GM12872 (cell line): Measurements from ENCODE around the gene RPL3.

Experiments
- TF ChIP-seq, protein P1 (sequence below): IDR thresholded peaks from 3 replicates; pipeline ENCODE4 v1.5.1; 2011; ENCODE audit warnings: low read depth, mild to moderate bottlenecking, low read length, moderate library complexity; ENCODE audit not compliant: insufficient read depth

Gene RPL3

DNA sequence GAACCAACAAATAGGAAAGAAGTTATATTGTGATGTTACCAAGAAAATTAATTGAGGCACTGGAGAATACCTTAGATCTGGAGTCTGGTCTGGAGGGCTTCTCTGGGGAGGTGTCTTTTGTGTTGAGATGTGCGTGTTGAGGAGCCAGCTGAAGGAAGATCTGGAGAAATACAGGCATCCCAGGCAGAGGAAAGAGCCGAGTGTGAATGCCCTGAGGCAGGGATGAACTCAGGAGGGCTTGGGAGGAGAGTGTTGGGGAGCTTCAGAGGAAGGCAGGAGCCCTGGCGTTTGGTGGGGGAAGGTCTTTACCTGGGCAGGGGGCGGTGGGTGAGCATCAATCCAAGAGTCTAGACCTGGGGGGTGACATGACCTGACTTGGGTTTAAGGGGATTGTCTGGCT is 43.5 kb upstream of the RPL3 start:
- TF ChIP-seq, protein P1, sequence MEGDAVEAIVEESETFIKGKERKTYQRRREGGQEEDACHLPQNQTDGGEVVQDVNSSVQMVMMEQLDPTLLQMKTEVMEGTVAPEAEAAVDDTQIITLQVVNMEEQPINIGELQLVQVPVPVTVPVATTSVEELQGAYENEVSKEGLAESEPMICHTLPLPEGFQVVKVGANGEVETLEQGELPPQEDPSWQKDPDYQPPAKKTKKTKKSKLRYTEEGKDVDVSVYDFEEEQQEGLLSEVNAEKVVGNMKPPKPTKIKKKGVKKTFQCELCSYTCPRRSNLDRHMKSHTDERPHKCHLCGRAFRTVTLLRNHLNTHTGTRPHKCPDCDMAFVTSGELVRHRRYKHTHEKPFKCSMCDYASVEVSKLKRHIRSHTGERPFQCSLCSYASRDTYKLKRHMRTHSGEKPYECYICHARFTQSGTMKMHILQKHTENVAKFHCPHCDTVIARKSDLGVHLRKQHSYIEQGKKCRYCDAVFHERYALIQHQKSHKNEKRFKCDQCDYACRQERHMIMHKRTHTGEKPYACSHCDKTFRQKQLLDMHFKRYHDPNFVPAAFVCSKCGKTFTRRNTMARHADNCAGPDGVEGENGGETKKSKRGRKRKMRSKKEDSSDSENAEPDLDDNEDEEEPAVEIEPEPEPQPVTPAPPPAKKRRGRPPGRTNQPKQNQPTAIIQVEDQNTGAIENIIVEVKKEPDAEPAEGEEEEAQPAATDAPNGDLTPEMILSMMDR = no peak

DNA sequence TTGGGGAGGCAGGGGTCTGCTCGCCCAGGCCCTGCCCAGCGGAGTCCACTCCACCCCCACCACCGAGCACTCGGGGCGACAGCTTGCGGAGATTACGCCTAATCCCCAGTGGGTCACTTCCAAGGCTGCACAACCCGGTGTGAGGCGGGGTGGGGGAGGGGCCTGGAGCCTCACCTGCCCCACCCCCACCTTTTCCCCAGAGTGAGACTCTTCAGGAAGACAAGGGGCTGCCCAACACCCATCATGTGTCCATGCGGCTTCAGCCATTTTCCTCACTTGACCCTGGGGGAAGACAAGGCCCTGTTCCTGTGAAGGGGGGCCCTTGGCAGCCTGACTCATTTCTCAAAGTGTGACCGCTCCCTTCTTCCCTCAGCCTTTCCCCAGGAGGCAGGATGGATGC is 42.8 kb upstream of the RPL3 start:
- TF ChIP-seq, protein P1 = no peak

DNA sequence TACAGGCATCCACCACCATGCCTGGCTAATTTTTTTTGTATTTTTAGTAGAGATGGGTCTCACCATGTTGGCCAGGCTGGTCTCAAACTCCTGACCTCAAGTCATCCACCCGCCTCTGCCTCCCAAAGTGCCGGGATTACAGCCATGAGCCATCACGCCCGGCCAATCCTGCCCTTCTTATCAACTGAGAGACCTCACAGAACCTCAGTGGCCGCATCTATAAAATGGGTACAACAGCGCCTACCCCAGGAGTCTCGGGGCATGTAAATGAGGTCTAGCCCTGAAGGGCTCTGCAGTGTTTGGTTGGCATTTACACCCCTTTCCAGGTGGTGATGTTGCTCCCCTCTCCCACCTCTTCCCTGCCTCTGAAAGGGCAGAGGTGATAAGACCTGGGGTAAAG is 42.1 kb upstream of the RPL3 start:
- TF ChIP-seq, protein P1 = no peak; the same call in 2 of the 3 replicates

DNA sequence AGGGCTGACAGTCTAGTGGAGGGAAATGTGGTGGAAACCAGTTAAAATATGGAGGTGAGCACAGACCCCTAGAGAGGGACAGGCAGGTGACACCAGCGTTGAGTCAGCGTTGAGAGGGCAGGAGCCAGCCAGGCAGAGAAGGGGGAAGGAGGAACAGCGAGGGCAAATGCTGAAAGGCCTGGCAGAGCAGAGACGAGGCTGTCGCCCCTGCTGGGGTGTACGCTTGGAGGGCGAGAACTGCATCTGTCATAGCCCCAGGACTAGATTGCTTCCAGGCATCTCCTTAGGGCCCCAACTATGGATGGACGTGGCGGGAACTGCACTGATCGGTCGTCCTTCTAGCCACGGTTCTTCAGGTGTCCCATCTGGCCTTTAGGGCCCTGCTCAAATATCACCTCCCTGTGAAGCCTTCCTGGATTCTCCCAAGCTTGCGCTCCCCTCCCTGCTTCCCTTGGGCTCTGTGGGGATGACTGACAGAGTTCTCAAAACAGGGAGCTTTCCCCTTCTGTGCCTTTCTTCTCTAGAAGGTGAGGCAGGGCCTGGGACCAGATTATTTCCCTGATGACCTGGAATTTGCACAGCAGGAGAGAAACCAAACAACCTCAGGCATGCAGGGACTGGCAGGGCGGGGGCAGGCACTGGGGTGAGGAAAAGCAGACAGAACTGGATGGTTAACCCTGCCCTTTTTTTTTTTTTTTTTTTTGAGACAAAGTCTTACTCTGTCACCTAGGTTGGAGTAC is 41.4 kb upstream of the RPL3 start:
- TF ChIP-seq, protein P1 = no peak

DNA sequence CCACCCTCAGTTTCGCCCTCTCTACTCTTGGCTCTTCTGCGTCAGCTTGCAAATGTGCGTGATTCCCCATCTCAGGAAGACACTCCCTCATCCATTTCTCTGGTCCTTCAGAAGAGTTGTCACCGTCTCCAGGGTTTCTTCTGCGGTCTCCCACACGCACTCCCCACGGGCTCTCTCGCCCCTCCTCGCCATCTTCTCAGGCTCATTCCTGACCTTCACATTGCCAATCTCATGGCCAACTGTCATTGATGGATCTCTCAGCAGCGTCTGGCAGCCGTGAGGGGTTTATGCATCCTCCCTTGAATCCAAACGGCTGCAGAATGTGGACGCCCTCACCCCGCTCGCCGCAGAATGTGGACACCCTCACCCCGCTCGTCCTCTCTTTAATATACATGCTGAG is 40.8 kb upstream of the RPL3 start:
- TF ChIP-seq, protein P1 = no peak

DNA sequence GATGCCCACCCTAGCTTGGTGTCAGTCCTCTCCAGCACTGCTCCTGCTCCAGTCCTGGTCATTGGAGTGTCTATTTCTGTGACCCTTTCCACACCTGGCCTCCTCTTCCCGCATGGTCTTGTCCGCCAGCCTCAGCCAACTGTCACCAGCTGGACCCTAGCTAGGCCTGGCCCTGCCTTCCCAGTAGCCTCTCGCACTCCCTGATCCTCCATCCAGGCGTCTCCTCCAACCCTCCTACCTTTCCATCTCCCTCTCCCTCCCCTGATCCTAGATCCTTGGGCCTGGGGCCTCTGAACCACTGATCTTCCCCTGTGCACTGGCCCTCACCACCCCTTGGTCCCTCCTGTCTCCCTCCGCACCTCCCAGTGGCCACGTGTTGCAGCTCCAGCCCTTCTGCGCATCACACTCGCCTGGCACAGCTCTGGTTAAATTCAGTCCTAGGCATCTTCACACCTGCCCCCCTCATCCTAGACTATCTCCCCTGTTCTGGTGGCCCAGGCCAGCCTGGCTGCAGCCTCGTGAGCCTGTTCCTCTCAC is 40.3 kb upstream of the RPL3 start:
- TF ChIP-seq, protein P1 = no peak

DNA sequence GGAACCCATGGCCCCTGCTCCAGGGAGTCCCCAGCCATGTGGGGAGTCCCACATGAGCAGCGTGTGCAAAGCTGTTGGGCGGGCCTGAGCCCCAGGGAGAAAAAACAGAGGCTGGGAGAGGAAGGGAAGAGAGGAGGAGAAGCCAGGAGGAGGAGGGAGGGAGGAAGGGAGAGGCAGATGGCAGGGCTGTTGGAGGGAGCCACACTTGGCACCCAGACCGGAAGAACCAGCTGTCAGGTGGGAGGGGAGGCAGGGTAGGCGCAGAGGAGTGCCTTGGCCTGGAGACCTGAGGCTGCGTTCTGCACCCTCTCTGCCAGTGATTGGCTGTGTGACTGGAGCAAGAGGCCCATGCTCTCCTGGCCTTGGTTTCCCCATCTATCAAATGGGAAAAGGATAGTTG is 37.0 kb upstream of the RPL3 start:
- TF ChIP-seq, protein P1 = no peak
